Occipital lobe (tissue), 2 donors: ENCODE data around the gene NPY. TPM values are rescaled to one million over a fixed set of nuclear protein-coding genes. Genes with fewer than 3 reads are reported as not detected.
"Not testable (repeated sequence)": the region's sequence is repeated elsewhere in the genome, so short reads cannot be mapped to it uniquely, and the experiment has no call there.

Source experiments
- DNase-seq: peaks from one replicate; lab custom pipeline; 2025; lab: John Stamatoyannopoulos, UW
- total RNA-seq: library from RNA; depleted of rRNA; stranded (reverse); fragments of >200 nt; gene quantifications from one replicate; pipeline ENCODE4 v1.2.3, GENCODE V29; 2014

Gene NPY
- 40.9 TPM for total RNA-seq

- no peak for DNase-seq
Measured at GRCh38 chr7:24283897-24284698, at the start of gene NPY. NPY (plus strand) TSS chr7:24284190; CDS start chr7:24285241, 1,051 bp downstream.

DNA sequence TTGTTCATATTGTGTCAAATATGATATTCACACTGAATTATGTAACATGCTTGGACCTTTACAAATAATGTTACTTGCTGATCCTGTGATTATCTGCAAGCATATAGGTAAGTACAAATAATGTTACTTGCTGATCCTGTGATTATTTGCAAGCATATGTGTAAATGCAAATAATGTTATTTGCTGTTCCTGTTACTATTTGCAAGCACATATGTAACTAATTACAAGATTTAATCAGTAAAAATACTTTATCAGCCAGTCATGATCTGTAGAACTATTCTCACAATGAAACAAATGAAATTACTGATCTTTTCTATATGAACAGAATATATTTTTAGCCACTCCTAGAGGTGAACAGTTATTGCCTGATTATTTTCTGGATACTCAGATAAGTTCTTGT is 44.7 kb upstream of the NPY start:
- no peak for DNase-seq

- no peak for DNase-seq
Measured at GRCh38 chr7:24241206-24241605, 42.8 kb upstream of the NPY start.

- DNase-seq: no peak
Measured at GRCh38 chr7:24244554-24244953, 39.4 kb upstream of the NPY start.

DNA sequence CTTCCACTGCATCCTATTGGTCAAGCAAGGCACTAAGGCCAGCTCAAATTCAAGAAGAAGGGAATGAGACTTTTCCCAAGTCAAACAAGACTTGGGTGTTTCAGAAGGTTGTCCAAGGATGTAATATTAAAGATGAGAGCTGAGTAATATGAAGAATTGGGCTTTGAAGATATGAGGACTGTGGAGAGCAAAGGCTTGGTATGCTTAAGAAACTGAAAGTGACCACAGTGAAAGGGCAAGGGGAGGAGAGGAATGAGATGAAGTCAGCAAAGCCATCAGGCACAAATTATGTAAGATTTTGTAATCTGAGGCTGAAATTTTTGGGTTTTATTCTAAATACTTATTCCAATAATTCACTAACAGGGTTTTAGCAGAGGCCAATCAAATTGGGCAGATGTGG is 38.6 kb upstream of the NPY start:
- no peak for DNase-seq

GRCh38 chr7:24249266-24249665 is 34.7 kb upstream of the NPY start:
- no peak for DNase-seq

- DNase-seq: no peak
Measured at GRCh38 chr7:24251568-24251967, 32.4 kb upstream of the NPY start.

GRCh38 chr7:24255139-24255538 is 28.9 kb upstream of the NPY start:
- DNase-seq: no peak

DNA sequence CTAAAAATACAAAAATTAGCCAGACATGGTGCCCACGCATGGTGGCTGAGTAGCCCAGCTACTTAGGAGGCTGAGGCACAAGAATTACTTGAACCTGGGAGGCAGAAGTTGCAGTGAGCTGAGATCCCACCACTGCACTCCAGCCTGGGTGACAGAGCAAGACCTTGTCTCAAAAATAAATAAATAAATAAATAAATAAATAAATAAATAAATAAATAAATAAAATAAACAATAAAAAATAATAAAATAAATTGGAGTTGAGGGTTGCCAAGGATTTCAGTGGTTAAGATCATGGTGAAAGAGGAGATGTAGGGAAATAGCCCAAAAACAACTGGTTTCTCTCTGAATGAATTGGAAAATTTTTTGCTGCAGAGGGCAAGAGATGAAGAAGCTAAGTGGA is 25.7 kb upstream of the NPY start:
- not testable (repeated sequence) for DNase-seq

GRCh38 chr7:24271938-24272337 is 12.1 kb upstream of the NPY start:
- DNase-seq: no peak

DNA sequence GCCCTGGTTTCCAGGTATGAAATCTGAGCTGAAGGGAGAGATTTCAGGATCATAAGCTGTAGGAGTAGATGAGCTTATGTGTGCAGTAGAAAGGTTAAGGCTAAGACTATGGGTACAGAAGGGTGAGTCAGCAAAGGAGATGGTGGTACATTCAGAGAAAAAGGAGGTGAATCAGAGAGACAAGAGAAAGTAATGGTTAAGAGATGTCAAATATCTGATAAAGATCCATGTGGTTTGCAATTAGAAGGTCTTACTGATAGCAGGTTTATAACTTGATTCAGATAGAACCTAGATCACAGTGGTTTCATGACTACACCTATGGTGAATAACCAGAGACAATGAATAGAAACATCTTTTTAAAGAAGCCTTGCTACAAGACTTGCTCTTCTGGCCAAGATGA is 4.5 kb upstream of the NPY start:
- DNase-seq: no peak

DNA sequence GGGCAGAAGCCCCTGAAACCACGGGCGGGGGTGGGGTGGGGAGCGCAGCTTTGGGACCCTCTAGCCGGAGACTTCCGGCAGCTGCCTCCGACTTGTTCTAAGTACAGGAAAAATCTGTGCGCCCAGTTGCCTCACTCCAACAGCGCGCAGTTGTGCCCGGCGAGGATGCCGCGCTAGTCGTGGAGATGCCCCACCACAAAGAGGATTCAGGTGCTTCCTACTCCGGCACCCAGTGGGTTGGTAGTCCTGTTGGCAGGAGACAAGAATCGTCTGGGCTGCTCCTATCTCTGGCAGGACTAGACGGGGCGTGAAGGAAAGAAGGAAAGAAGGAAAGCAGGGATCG is 465 bp upstream of the NPY start:
- no peak for DNase-seq

GRCh38 chr7:24284699-24285506 is 913 bp downstream of the NPY start:
- no peak for DNase-seq

DNA sequence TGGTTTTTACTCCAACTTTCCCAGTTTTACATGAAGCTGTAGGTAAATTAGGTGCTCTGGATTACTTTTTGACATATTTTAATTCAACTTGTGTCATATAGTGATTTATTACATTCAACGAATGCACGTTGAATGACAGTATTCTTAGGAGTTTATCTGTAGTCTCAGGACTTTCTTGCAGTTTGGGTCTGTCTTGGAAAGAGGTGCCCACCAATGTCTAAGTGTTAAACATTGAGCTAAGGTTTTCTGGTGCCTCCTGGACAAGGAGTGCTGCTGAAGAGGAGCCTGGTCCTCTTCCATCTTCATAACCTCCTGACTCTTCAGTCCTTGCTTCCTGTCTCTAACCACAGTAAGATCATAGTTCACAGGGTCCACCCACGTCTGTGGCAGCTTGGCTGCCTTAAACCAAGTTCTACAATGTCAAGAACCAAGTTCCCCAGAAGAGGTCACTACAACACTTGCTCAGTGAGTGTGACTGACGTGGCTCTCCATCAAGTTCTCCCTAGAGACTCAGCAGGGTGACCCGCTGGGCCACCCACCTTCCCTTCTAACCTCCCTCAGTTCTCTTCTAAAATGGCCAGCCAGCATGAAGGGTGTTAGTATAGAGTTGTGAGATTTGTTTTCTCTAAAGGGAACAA is 6.1 kb downstream of the NPY start:
- no peak for DNase-seq

DNA sequence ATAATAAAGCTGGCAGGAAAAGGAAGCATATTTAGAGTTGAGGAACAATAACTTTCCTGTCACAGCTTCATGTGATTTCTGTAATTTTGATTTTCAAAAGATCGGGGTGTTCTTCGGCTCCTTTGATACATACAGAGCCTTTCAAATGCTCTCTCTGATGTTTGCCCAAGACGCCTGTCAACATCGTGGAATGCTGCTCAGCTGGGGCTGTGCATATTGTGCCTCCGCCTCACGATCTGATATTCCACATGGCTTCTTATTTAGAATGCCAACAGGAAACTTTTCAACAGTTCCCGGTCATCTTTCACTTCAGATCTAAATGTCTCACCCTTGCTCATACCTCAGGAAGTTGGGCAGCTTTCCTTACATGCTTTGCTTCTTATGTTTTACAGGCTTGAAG is 7.3 kb downstream of the NPY start:
- no peak for DNase-seq

DNA sequence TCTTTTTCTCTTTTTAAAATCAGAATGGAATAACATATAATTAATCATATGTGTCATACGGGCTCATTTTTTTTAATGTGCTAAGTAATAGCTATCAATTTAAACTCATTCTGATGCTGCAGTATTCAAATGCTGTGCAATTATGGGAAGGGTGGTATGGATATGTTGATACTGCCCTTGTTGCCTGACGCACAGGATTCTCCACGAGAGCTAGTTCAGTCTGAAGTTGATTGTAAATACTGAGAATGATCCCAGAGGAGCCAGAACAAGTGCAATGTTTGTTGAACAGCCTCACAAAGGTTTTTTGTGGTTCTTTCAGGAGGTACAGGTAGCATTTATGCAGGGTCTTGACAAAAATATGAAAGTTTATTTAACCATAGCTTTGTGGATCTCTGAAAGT is 13.4 kb downstream of the NPY start:
- DNase-seq: no peak

GRCh38 chr7:24298696-24299095 is 14.7 kb downstream of the NPY start:
- DNase-seq: no peak

- DNase-seq: no peak
Measured at GRCh38 chr7:24299192-24299591, 15.2 kb downstream of the NPY start.

GRCh38 chr7:24301703-24302102 is 17.7 kb downstream of the NPY start:
- no peak for DNase-seq

- DNase-seq: no peak
Measured at GRCh38 chr7:24304494-24305095, 20.6 kb downstream of the NPY start.

- no peak for DNase-seq
Measured at GRCh38 chr7:24307326-24307725, 23.3 kb downstream of the NPY start.

DNA sequence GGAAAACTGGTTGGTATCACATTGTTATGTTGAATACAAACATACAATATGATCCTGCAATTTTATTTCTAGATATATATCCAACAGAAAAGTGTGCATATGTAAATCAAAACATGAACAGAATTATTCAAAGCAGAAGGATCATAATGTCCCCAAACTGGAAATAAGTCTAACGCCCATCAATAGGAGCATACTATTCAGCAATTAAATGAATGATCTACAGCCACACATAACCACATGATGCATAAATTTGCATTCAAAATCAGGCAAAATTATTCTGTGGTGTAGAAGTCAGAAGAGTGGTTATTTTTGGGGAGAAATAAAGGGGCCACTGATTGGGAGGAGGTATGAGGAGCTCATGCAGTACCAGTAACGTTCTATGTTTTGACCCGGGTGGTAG is 28.6 kb downstream of the NPY start:
- DNase-seq: no peak
